Mesothelial cell of epicardium (in vitro differentiated cells): ENCODE data around the gene COQ8B. TPM values are rescaled to one million over a fixed set of nuclear protein-coding genes. Genes with fewer than 3 reads are reported as not detected.

Experiments
- DNase-seq, 2 experiments: peaks; one replicate each; pipeline ENCODE4 v3.0.0; 2021; ENCODE audit warnings: low spot score in 2 of 2; ENCODE audit not compliant: unreplicated experiment in 2 of 2
- H3K27ac Mint-ChIP-seq: 2 replicates; pipeline ENCODE4 v1.8.0; 2021; ENCODE audit warnings: mixed read lengths
- H3K27me3 Mint-ChIP-seq: 2 replicates; pipeline ENCODE4 v1.8.0; 2021; ENCODE audit warnings: low read depth, mixed read lengths
- H3K36me3 Mint-ChIP-seq: 2 replicates; pipeline ENCODE4 v1.8.0; 2021; ENCODE audit warnings: mixed read lengths
- H3K4me1 Mint-ChIP-seq: 2 replicates; pipeline ENCODE4 v1.8.0; 2021; ENCODE audit warnings: mixed read lengths
- H3K4me3 Mint-ChIP-seq: 2 replicates; pipeline ENCODE4 v1.8.0; 2021; ENCODE audit warnings: mild to moderate bottlenecking, moderate library complexity, mixed read lengths
- H3K9me3 Mint-ChIP-seq: 2 replicates; pipeline ENCODE4 v1.8.0; 2021; ENCODE audit warnings: mixed read lengths
- CTCF ChIP-seq: fragments of 200-600 bp; sonication (generic); IDR thresholded peaks from one replicate; pipeline ENCODE4 v1.5.0; 2021; ENCODE audit warnings: antibody characterized with exemption; ENCODE audit not compliant: unreplicated experiment
- total RNA-seq: library from RNA; stranded (reverse); gene quantifications from 3 replicates; pipeline ENCODE4 v1.2.1, GENCODE V29; 2021

COQ8B gene
- total RNA-seq, 1 donor from 2014 or later, result 58.3 TPM

GRCh38 chr19:40713939-40714338 lies 2.7 kb downstream of the COQ8B start:
- DNase-seq, result no peak
- no peak for TF ChIP-seq CTCF
- Mint-ChIP-seq H3K27ac (peak overlapping the region; percentile 99), H3K4me3 (peak overlapping the region; percentile 86), H3K36me3 (peaks cover 25% of the 10 kb centered on the region), H3K4me1 (peaks cover 27% of the 10 kb centered on the region), H3K9me3 (no peaks in the 10 kb centered on the region), H3K27me3 (no peaks in the 10 kb centered on the region)

- Mint-ChIP-seq H3K4me3 (no peak overlapping the region), H3K27ac (no peak overlapping the region), H3K36me3 (peaks cover 33% of the 10 kb centered on the region), H3K4me1 (peaks cover 10% of the 10 kb centered on the region), H3K9me3 (no peaks in the 10 kb centered on the region), H3K27me3 (no peaks in the 10 kb centered on the region)
- no peak for DNase-seq
- TF ChIP-seq CTCF, result no peak
Measured at GRCh38 chr19:40709817-40710216, 6.9 kb downstream of the COQ8B start.

GRCh38 chr19:40707615-40708014 lies 9.1 kb downstream of the COQ8B start:
- H3K4me1 Mint-ChIP-seq, result no peaks in the 10 kb centered on the region
- no peaks in the 10 kb centered on the region for H3K9me3 Mint-ChIP-seq
- no peak overlapping the region for H3K4me3 Mint-ChIP-seq
- no peak for DNase-seq
- no peak for TF ChIP-seq CTCF
- H3K36me3 Mint-ChIP-seq, result peaks cover 40% of the 10 kb centered on the region
- H3K27ac Mint-ChIP-seq, result no peak overlapping the region
- no peaks in the 10 kb centered on the region for H3K27me3 Mint-ChIP-seq

- Mint-ChIP-seq H3K9me3 (no peaks in the 10 kb centered on the region), H3K36me3 (peaks cover 38% of the 10 kb centered on the region), H3K27me3 (no peaks in the 10 kb centered on the region), H3K27ac (peak overlapping the region; percentile 19), H3K4me3 (no peak overlapping the region), H3K4me1 (no peaks in the 10 kb centered on the region)
- TF ChIP-seq CTCF, result no peak
- DNase-seq, result no peak
Measured at GRCh38 chr19:40705950-40706619, 10.6 kb downstream of the COQ8B start.

GRCh38 chr19:40705362-40705651 lies 11.4 kb downstream of the COQ8B start:
- TF ChIP-seq CTCF, result no peak
- no peak overlapping the region for H3K4me3 Mint-ChIP-seq
- no peak for DNase-seq
- no peaks in the 10 kb centered on the region for H3K27me3 Mint-ChIP-seq
- H3K27ac Mint-ChIP-seq, result no peak overlapping the region
- no peaks in the 10 kb centered on the region for H3K4me1 Mint-ChIP-seq
- H3K9me3 Mint-ChIP-seq, result no peaks in the 10 kb centered on the region
- peaks cover 39% of the 10 kb centered on the region for H3K36me3 Mint-ChIP-seq
